ENCODE results near the gene SLC35E2B.
"Not testable (repeated sequence)": the region's sequence is repeated elsewhere in the genome, so short reads cannot be mapped to it uniquely, and the experiment has no call there.

DNA sequence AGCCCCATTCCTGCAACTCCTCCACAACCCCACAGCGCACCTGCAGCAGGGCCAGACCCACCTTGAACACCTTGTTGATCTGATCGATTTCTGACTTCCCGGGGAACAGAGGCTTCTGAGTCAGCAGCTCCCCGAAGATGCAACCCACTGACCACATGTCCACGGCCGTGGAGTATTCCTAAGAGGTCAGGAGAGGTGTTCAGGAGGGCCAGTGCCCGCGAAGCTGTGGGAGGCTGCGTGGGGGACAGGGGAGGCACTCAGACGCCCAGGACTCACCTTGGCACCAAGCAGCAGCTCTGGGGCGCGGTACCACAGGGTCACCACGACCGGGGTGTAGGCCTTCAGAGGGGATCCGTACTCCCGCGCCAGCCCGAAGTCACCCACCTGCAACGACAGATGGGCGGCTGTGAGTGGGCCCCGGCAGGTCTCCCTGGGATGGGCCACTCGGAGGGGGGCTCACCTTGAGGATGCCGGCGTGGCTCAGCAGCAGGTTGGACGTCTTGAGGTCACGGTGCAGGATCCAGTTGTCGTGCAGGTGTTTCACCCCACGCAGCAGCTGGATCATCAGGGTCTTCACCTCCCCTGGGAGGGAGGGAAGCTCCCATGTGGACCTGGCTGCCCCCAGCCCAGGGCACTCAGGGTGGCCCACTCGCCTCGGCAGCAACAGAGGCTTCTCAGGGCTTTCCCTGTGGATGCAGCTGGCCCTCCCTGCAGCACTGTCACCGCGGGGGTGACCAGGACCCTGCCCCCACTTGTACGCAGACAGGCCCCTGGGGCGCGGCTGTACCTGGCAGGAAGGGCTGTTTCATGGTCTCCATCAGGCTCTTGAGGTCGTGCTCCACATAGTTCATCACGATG is 55.7 kb downstream of the SLC35E2B start:
- not testable (repeated sequence) for TF ChIP-seq POLR2A (IDR thresholded peaks at IDR 0.05); EP300 (IDR thresholded peaks at IDR 0.05; ENCODE audit: low read depth)
- TF ChIP-seq, protein P1, sequence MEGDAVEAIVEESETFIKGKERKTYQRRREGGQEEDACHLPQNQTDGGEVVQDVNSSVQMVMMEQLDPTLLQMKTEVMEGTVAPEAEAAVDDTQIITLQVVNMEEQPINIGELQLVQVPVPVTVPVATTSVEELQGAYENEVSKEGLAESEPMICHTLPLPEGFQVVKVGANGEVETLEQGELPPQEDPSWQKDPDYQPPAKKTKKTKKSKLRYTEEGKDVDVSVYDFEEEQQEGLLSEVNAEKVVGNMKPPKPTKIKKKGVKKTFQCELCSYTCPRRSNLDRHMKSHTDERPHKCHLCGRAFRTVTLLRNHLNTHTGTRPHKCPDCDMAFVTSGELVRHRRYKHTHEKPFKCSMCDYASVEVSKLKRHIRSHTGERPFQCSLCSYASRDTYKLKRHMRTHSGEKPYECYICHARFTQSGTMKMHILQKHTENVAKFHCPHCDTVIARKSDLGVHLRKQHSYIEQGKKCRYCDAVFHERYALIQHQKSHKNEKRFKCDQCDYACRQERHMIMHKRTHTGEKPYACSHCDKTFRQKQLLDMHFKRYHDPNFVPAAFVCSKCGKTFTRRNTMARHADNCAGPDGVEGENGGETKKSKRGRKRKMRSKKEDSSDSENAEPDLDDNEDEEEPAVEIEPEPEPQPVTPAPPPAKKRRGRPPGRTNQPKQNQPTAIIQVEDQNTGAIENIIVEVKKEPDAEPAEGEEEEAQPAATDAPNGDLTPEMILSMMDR (IDR thresholded peaks at IDR 0.05): not testable (repeated sequence)

Data from transverse colon (tissue), 3 donors.